Esophagus muscularis mucosa (tissue), 4 donors: ENCODE results near the gene PRR14. TPM values are rescaled to one million over a fixed set of nuclear protein-coding genes. Genes with fewer than 3 reads are reported as not detected.

ENCODE experiments used
- DNase-seq: peaks from one replicate; pipeline ENCODE4 v3.0.0-alpha.2; 2017; ENCODE audit errors: extremely low spot score
- H3K27ac ChIP-seq, 4 donors: fragments of 200-600 bp; sonication (generic); replicated peaks in 1 of 4; 1 replicate in 3 of 4; 2 replicates in 1 of 4; pipeline ENCODE4 v1.5.1; 2016 to 2019; ENCODE audit warnings: mild to moderate bottlenecking in 1 of 4
- H3K27me3 ChIP-seq, 4 donors: fragments of 200-600 bp; sonication (generic); one replicate each; pipeline versions ENCODE4 v1.5.1 to v1.6.0; 2016 to 2019
- H3K36me3 ChIP-seq, 4 donors: fragments of 200-600 bp; sonication (generic); one replicate each; pipeline ENCODE4 v1.5.1; 2016 to 2019
- H3K4me1 ChIP-seq, 4 donors: fragments of 200-600 bp; sonication (generic); one replicate each; pipeline ENCODE4 v1.5.1; 2016 to 2019
- H3K4me3 ChIP-seq, 4 donors: fragments of 200-600 bp; sonication (generic); 1 replicate in 2 of 4; 2 replicates in 2 of 4; pipeline ENCODE4 v1.5.1; 2016 to 2019; ENCODE audit warnings: mild to moderate bottlenecking in 4 of 4, moderate library complexity in 1 of 4
- H3K9me3 ChIP-seq, 4 donors: fragments of 200-600 bp; sonication (generic); 1 replicate in 3 of 4; 2 replicates in 1 of 4; pipeline ENCODE4 v1.5.1; 2016 to 2019
- EP300 ChIP-seq: sonication (generic); formaldehyde crosslinking; IDR thresholded peaks from one replicate; pipeline ENCODE4 v1.6.1; 2017; ENCODE audit warnings: antibody characterized with exemption
- POLR2A ChIP-seq: fragments of 450-650 bp; IDR thresholded peaks from one replicate; pipeline ENCODE4 v1.6.1; 2017; ENCODE audit warnings: antibody characterized with exemption, moderate library complexity, mild to moderate bottlenecking, low read depth
- POLR2AphosphoS5 ChIP-seq, 2 donors: sonication (generic); formaldehyde crosslinking; IDR thresholded peaks; one replicate each; pipeline ENCODE4 v1.6.1; 2017; ENCODE audit warnings: antibody characterized with exemption in 2 of 2
- WGBS: methylation state at CpG from one replicate; pipeline ENCODE4 v1.1.5; 2018; 5-methylcytosine and 5-hydroxymethylcytosine counted together
- intact Hi-C: fragments of 100-400 bp; cut with DNase I; formaldehyde crosslinking; loops from one replicate; pipeline ENCODE4 v1.15.1; 2023
- total RNA-seq, 4 donors: library from RNA; depleted of rRNA; stranded (reverse); fragments of >200 nt; gene quantifications; one replicate each; pipeline versions ENCODE4 v1.1.0 to v1.2.1, GENCODE V29; 2016
- TF ChIP-seq, protein P1 (sequence below), 3 experiments: fragments of 200-600 bp in 2 of 3; fragments of 450-650 bp in 1 of 3; sonication (generic) in 2 of 3; IDR thresholded peaks; one replicate each; pipeline ENCODE4 v1.5.1; 2017 to 2019; ENCODE audit warnings: antibody characterized with exemption in 3 of 3, mild to moderate bottlenecking in 2 of 3, moderate library complexity in 1 of 3

PRR14 gene
- total RNA-seq, 4 donors from 2014 or later = 30.3 to 54.0 (median 41.2) TPM

- peaks cover 0 to under 1% (median under 1%) of the 10 kb centered on the region in 4 donors for H3K4me1 ChIP-seq
- TF ChIP-seq EP300 (no peak), POLR2AphosphoS5 (IDR thresholded peaks at IDR 0.05) (no peak), POLR2A (no peak)
- TF ChIP-seq, protein P1, sequence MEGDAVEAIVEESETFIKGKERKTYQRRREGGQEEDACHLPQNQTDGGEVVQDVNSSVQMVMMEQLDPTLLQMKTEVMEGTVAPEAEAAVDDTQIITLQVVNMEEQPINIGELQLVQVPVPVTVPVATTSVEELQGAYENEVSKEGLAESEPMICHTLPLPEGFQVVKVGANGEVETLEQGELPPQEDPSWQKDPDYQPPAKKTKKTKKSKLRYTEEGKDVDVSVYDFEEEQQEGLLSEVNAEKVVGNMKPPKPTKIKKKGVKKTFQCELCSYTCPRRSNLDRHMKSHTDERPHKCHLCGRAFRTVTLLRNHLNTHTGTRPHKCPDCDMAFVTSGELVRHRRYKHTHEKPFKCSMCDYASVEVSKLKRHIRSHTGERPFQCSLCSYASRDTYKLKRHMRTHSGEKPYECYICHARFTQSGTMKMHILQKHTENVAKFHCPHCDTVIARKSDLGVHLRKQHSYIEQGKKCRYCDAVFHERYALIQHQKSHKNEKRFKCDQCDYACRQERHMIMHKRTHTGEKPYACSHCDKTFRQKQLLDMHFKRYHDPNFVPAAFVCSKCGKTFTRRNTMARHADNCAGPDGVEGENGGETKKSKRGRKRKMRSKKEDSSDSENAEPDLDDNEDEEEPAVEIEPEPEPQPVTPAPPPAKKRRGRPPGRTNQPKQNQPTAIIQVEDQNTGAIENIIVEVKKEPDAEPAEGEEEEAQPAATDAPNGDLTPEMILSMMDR (IDR thresholded peaks at IDR 0.05) = no peak
Observed at GRCh38 chr16:30644334-30644830, 6.4 kb upstream of the PRR14 start.

GRCh38 chr16:30645727-30646126 lies 5.0 kb upstream of the PRR14 start:
- H3K4me3 ChIP-seq = no peak overlapping the region
- H3K9me3 ChIP-seq = no peaks in the 10 kb centered on the region
- WGBS = 76% methylated on average over 6 of the region's 6 CpGs
- intact Hi-C loops = no loop called here
- H3K4me1 ChIP-seq = peaks cover 6 to 8% (median 8%) of the 10 kb centered on the region in 4 donors
- H3K36me3 ChIP-seq = no peaks in the 10 kb centered on the region
- TF ChIP-seq EP300 (no peak), POLR2A (no peak), POLR2AphosphoS5 (IDR thresholded peaks at IDR 0.05) (no peak)
- TF ChIP-seq, protein P1 (IDR thresholded peaks at IDR 0.05) = no peak
- no peaks in the 10 kb centered on the region for H3K27me3 ChIP-seq
- DNase-seq = no peak
- H3K27ac ChIP-seq = no peak overlapping the region

More at GRCh38 chr16:30644334-30644830, 6.4 kb upstream of the PRR14 start:
- WGBS = 70% methylated on average over 4 of the region's 4 CpGs
- H3K36me3 ChIP-seq = no peaks in the 10 kb centered on the region
- no peak overlapping the region for H3K4me3 ChIP-seq
- DNase-seq = no peak
- no peak overlapping the region for H3K27ac ChIP-seq
- intact Hi-C loops = no loop called here
- H3K9me3 ChIP-seq = no peaks in the 10 kb centered on the region
- no peaks in the 10 kb centered on the region for H3K27me3 ChIP-seq

DNA sequence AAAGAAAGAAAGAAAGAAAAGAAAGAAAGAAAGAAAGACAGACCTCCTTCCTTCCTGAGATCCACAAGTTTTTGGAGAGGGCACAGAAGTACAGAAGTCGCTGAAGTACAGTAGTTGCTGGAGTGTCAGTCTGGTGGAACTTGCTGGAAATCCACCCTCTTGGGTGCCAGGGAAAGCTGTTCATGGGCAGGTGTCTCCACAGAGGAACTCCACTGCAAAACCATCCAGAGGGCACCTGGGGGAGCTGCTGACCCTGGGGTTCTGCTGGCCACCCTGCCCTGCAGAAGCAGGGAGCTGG lies 3.5 kb upstream of the PRR14 start:
- Histone ChIP-seq H3K27me3 (no peaks in the 10 kb centered on the region), H3K27ac (no peak overlapping the region), H3K36me3 (peaks cover 0 to under 1% (median 0%) of the 10 kb centered on the region in 4 donors), H3K4me3 (no peak overlapping the region), H3K4me1 (peaks cover 9 to 17% (median 15%) of the 10 kb centered on the region in 4 donors), H3K9me3 (no peaks in the 10 kb centered on the region)
- TF ChIP-seq POLR2AphosphoS5 (IDR thresholded peaks at IDR 0.05) (no peak), EP300 (no peak), POLR2A (no peak)
- TF ChIP-seq, protein P1 (IDR thresholded peaks at IDR 0.05) = no peak
- DNase-seq = no peak
- WGBS = 72% methylated on average over 1 of the region's 1 CpG
- intact Hi-C loops = no loop called here

DNA sequence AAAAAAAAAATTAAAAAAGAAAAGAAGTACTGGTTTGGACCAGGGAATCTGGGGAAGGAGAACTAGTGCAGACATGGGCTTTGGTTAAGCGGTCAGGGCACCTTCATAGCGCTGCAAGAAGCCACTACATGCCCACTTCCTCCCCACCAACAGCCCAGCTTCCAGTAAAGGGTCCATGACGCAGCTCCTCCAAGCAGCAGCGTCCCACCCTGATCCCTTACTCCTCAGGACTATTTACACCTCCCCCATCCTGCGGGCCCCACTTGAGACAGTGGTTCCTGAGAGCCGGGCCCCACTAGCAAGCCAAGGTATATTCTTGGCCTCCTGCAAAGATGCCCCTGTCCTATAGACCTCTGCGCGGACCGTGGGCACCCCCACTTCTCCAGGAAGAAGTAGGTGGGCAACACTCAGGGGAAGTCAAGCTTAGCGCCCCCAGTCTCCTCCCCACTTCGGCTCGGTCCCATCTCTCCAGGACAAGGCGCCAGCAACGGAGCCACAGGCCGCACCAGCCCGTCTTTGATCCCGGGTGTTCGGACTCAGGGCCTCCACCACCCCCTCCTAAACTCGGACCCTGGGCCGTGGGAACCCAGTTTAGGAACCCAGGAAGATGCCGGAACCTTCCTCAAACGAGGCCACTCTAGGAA lies 913 bp upstream of the PRR14 start:
- intact Hi-C loops = no loop called here
- peaks cover 17 to 38% (median 37%) of the 10 kb centered on the region in 4 donors for H3K4me1 ChIP-seq
- H3K27ac ChIP-seq = peak overlapping the region; percentile 95 to 99 (median 97)
- TF ChIP-seq POLR2AphosphoS5 (IDR thresholded peaks at IDR 0.05) (no peak), EP300 (no peak), POLR2A (no peak)
- TF ChIP-seq, protein P1 (IDR thresholded peaks at IDR 0.05) = no peak
- peak overlapping the region; percentile 82 to 96 (median 86) for H3K4me3 ChIP-seq
- H3K27me3 ChIP-seq = no peaks in the 10 kb centered on the region
- H3K36me3 ChIP-seq = peaks cover 24 to 27% (median 26%) of the 10 kb centered on the region in 4 donors
- H3K9me3 ChIP-seq = no peaks in the 10 kb centered on the region
- DNase-seq = peak; percentile 93
- 35% methylated on average over 13 of the region's 22 CpGs for WGBS
